Transverse colon (tissue), 4 donors: ENCODE data around the gene ROCK2. TPM values are rescaled to one million over a fixed set of nuclear protein-coding genes. Genes with fewer than 3 reads are reported as not detected.

Experiments
- DNase-seq: peaks from one replicate; pipeline ENCODE4 v3.0.0-alpha.2; 2019
- H3K27ac ChIP-seq, 4 donors: fragments of 200-600 bp; sonication (generic); 2 replicates each; pipeline ENCODE4 v1.5.1; 2016 to 2018; ENCODE audit warnings: inconsistent platforms in 4 of 4
- H3K27me3 ChIP-seq: fragments of 200-600 bp; sonication (generic); 2 replicates; pipeline ENCODE4 v1.5.1; 2017; ENCODE audit warnings: inconsistent platforms
- H3K36me3 ChIP-seq, 4 donors: fragments of 200-600 bp; sonication (generic); 2 replicates each; pipeline ENCODE4 v1.5.1; 2017 to 2019; ENCODE audit warnings: inconsistent platforms in 4 of 4
- H3K4me1 ChIP-seq, 4 donors: fragments of 200-600 bp; sonication (generic); 2 replicates each; pipeline ENCODE4 v1.5.1; 2017 to 2020; ENCODE audit warnings: inconsistent platforms in 4 of 4
- H3K4me3 ChIP-seq, 4 donors: fragments of 200-600 bp; sonication (generic); 1 replicate in 1 of 4; 2 replicates in 3 of 4; pipeline versions ENCODE4 v1.5.1 to v1.6.1; 2017 to 2019; ENCODE audit warnings: inconsistent platforms in 4 of 4
- H3K9me3 ChIP-seq, 2 donors: fragments of 200-600 bp; sonication (generic); 2 replicates each; pipeline ENCODE4 v1.5.1; 2017 to 2019; ENCODE audit warnings: inconsistent platforms in 2 of 2
- EP300 ChIP-seq: sonication (generic); formaldehyde crosslinking; IDR thresholded peaks from one replicate; pipeline ENCODE4 v1.6.1; 2017; ENCODE audit warnings: antibody characterized with exemption, low read depth
- POLR2A ChIP-seq: fragments of 450-650 bp; IDR thresholded peaks from one replicate; pipeline ENCODE4 v1.6.1; 2016; ENCODE audit warnings: antibody characterized with exemption, mild to moderate bottlenecking, moderate library complexity
- POLR2AphosphoS5 ChIP-seq, 3 donors: sonication (generic); formaldehyde crosslinking; IDR thresholded peaks; one replicate each; pipeline ENCODE4 v1.6.1; 2016; ENCODE audit warnings: antibody characterized with exemption in 3 of 3
- WGBS, 2 donors: methylation state at CpG; one replicate each; pipeline ENCODE4 v1.1.5; 2018; ENCODE audit warnings: low coverage in 1 of 2; 5-methylcytosine and 5-hydroxymethylcytosine counted together
- in situ Hi-C, 4 donors: fragments of 200-750 bp; cut with MboI; loops; one replicate each; pipeline versions ENCODE4 v1.15.0 to v1.15.1; 2017; ENCODE audit warnings: low sequenced_read_pairs in 3 of 4, low pct_ligation_motif_present in 1 of 4, low pct_unique_long_range_greater_than_20kb in 1 of 4
- intact Hi-C: fragments of 100-400 bp; cut with DNase I; formaldehyde crosslinking; loops from one replicate; pipeline ENCODE4 v1.15.1; 2023; ENCODE audit warnings: low total_unique reads
- total RNA-seq, 4 donors: library from RNA; depleted of rRNA; stranded (reverse); fragments of >200 nt; gene quantifications; one replicate each; pipeline ENCODE4 v1.1.0, GENCODE V29; 2016
- TF ChIP-seq, protein P1 (sequence below), 5 experiments: fragments of 200-600 bp in 3 of 5; fragments of 450-650 bp in 2 of 5; sonication (generic) in 3 of 5; IDR thresholded peaks; 1 replicate in 2 of 5; 2 replicates in 3 of 5; pipeline ENCODE4 v1.5.1; 2016 to 2017; ENCODE audit warnings: antibody characterized with exemption in 5 of 5, inconsistent platforms in 3 of 5, mild to moderate bottlenecking in 2 of 5, moderate library complexity in 1 of 5

ROCK2 gene
- total RNA-seq, 4 donors from 2014 or later = 53.9 to 93.0 (median 74.7) TPM

DNA sequence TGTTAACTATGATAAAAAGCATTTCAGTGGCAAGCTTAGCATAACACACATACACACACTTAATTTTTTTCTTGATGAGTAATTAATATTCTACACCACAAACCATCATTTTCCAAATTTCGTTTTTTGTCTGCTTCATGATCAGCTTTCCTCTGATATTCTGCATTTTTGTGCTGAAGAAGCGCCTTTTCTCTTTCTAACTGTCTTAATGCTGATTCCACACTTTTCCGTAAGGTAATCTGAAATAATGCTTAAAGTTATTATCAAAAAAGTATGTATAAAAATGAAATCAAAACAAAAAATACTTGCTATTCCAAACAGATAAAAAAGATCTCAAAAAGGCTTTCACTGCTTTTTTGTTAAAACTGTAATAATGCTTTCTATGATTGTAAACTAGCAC is 129.0 kb downstream of the ROCK2 start:
- WGBS, 2 donors = 91 to 92% methylated on average over 3 of the region's 3 CpGs
- in situ Hi-C loops (no loop called here), intact Hi-C loops (no loop called here)
- no peaks in the 10 kb centered on the region for H3K4me1 ChIP-seq
- no peaks in the 10 kb centered on the region for H3K27me3 ChIP-seq
- TF ChIP-seq POLR2AphosphoS5 (IDR thresholded peaks at IDR 0.05) = no peak
- no peak for TF ChIP-seq EP300
- TF ChIP-seq POLR2A = no peak
- TF ChIP-seq, protein P1, sequence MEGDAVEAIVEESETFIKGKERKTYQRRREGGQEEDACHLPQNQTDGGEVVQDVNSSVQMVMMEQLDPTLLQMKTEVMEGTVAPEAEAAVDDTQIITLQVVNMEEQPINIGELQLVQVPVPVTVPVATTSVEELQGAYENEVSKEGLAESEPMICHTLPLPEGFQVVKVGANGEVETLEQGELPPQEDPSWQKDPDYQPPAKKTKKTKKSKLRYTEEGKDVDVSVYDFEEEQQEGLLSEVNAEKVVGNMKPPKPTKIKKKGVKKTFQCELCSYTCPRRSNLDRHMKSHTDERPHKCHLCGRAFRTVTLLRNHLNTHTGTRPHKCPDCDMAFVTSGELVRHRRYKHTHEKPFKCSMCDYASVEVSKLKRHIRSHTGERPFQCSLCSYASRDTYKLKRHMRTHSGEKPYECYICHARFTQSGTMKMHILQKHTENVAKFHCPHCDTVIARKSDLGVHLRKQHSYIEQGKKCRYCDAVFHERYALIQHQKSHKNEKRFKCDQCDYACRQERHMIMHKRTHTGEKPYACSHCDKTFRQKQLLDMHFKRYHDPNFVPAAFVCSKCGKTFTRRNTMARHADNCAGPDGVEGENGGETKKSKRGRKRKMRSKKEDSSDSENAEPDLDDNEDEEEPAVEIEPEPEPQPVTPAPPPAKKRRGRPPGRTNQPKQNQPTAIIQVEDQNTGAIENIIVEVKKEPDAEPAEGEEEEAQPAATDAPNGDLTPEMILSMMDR (IDR thresholded peaks at IDR 0.05) = no peak
- H3K27ac ChIP-seq = no peak overlapping the region
- H3K9me3 ChIP-seq = no peaks in the 10 kb centered on the region
- no peak overlapping the region for H3K4me3 ChIP-seq
- peaks cover 0 to 50% (median 20%) of the 10 kb centered on the region in 4 donors for H3K36me3 ChIP-seq
- DNase-seq = no peak

- in situ Hi-C loops (no loop called here), intact Hi-C loops (no loop called here)
- no peak for TF ChIP-seq POLR2AphosphoS5 (IDR thresholded peaks at IDR 0.05)
- no peak for TF ChIP-seq EP300
- H3K36me3 ChIP-seq = peaks cover 0 to 56% (median 20%) of the 10 kb centered on the region in 4 donors
- H3K9me3 ChIP-seq = no peaks in the 10 kb centered on the region
- no peaks in the 10 kb centered on the region for H3K4me1 ChIP-seq
- no peak for DNase-seq
- H3K4me3 ChIP-seq = no peak overlapping the region
- no peak overlapping the region for H3K27ac ChIP-seq
- 81 to 88% methylated on average over 4 of the region's 4 CpGs for WGBS, 2 donors
- no peaks in the 10 kb centered on the region for H3K27me3 ChIP-seq
These were observed 129.7 kb downstream of the ROCK2 start for GRCh38 chr2:11214770-11215169.

GRCh38 chr2:11213975-11214374 is 130.5 kb downstream of the ROCK2 start:
- H3K4me3 ChIP-seq = no peak overlapping the region
- no peaks in the 10 kb centered on the region for H3K4me1 ChIP-seq

DNA sequence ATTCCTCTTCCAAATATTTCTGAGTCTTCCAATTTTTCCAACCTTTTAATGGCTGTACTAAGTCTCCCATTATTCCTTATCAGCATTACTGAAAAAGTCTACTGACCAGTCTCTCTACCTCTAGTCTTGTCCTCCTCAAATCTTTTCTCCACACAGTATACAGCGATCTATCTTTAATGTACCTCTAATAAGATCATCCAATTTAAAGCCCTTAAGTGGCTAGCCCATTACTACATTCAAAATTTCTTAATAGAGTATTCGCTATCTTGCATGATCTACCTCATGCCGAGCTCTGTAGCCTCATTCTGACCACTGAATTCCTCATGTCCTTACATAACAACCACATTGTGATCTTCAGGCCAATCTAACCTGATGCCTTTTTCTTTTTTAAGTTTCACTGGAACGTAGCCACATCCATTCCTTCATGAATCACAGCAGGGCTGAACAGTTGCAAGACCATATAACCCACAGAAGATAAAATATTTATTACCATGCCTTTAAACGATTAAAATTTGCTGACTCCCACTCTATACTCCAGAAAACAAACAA is 131.3 kb downstream of the ROCK2 start:
- in situ Hi-C loops (no loop called here), intact Hi-C loops (no loop called here)
- no peak for DNase-seq
- Histone ChIP-seq H3K27ac (no peak overlapping the region), H3K27me3 (no peaks in the 10 kb centered on the region), H3K4me1 (no peaks in the 10 kb centered on the region), H3K9me3 (no peaks in the 10 kb centered on the region), H3K4me3 (no peak overlapping the region), H3K36me3 (peaks cover 0 to 58% (median 26%) of the 10 kb centered on the region in 4 donors)
- TF ChIP-seq POLR2AphosphoS5 (IDR thresholded peaks at IDR 0.05) = no peak
- TF ChIP-seq, protein P1 (IDR thresholded peaks at IDR 0.05) = no peak
- no peak for TF ChIP-seq POLR2A
- TF ChIP-seq EP300 = no peak
- 92 to 94% methylated on average over 5 of the region's 5 CpGs for WGBS, 2 donors

More at GRCh38 chr2:11213975-11214374, 130.5 kb downstream of the ROCK2 start:
- Histone ChIP-seq H3K36me3 (peaks cover 0 to 62% (median 22%) of the 10 kb centered on the region in 4 donors), H3K9me3 (no peaks in the 10 kb centered on the region), H3K27me3 (no peaks in the 10 kb centered on the region), H3K27ac (no peak overlapping the region)
- TF ChIP-seq POLR2AphosphoS5 (IDR thresholded peaks at IDR 0.05) (no peak), POLR2A (no peak), EP300 (no peak)
- TF ChIP-seq, protein P1 (IDR thresholded peaks at IDR 0.05) = no peak
- intact Hi-C loops = no loop called here
- no peak for DNase-seq
- in situ Hi-C loops = no loop called here
- WGBS, 2 donors = 92 to 100% methylated on average over 1 of the region's 1 CpG

DNA sequence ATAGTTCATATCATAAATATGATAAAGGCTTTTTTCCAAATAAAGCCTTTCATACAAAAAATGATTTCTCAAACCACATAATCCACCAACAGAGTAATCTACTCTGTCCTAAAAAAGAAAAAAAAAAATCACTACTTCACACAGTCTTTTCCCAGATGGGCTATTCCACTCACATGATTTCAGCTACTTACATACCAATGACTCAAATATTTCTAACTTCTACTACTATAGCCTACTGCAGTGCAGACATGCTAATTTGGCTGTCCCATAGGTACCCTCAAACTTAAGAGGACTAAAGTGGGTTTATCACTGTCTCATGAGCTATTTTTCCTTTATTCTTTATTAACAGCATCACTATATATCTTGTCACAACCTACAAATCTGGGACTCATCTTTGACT is 131.8 kb downstream of the ROCK2 start:
- no peak for DNase-seq
- in situ Hi-C loops = no loop called here
- H3K27ac ChIP-seq = no peak overlapping the region
- H3K27me3 ChIP-seq = no peaks in the 10 kb centered on the region
- H3K36me3 ChIP-seq = peaks cover 0 to 55% (median 27%) of the 10 kb centered on the region in 4 donors
- no peaks in the 10 kb centered on the region for H3K9me3 ChIP-seq
- H3K4me3 ChIP-seq = no peak overlapping the region
- no peaks in the 10 kb centered on the region for H3K4me1 ChIP-seq
- intact Hi-C loops = no loop called here
- TF ChIP-seq EP300 = no peak
- no peak for TF ChIP-seq POLR2AphosphoS5 (IDR thresholded peaks at IDR 0.05)
- no peak for TF ChIP-seq POLR2A
- TF ChIP-seq, protein P1 (IDR thresholded peaks at IDR 0.05) = no peak
